Upper lobe of left lung (tissue), 6 donors: ENCODE measurements around the gene ORC2. TPM values are rescaled to one million over a fixed set of nuclear protein-coding genes. Genes with fewer than 3 reads are reported as not detected.
A peak's percentile ranks its signal among the peaks of the same experiment; 100 is the strongest.

Source experiments
- ATAC-seq, 2 donors: fragments of 200-7000 bp; cut with Tn5 transposase; one replicate each; pipeline ENCODE4 v1.9.1; 2022; ENCODE audit warnings: mild to moderate bottlenecking in 2 of 2, moderate library complexity in 2 of 2; ENCODE audit not compliant: low FRiP score in 2 of 2
- DNase-seq, 2 donors: peaks; one replicate each; pipeline ENCODE4 v3.0.0-alpha.2; 2019 to 2020
- H3K27ac ChIP-seq, 4 donors: fragments of 200-600 bp; sonication (generic); one replicate each; pipeline ENCODE4 v1.5.1; 2016 to 2019
- H3K27me3 ChIP-seq, 4 donors: fragments of 200-600 bp; sonication (generic); one replicate each; pipeline ENCODE4 v1.5.1; 2017 to 2019
- H3K36me3 ChIP-seq, 4 donors: fragments of 200-600 bp; sonication (generic); one replicate each; pipeline ENCODE4 v1.5.1; 2016 to 2019
- H3K4me1 ChIP-seq, 4 donors: fragments of 200-600 bp; sonication (generic); one replicate each; pipeline ENCODE4 v1.5.1; 2018 to 2019
- H3K4me3 ChIP-seq, 4 donors: fragments of 200-600 bp; sonication (generic); one replicate each; pipeline ENCODE4 v1.5.1; 2017 to 2019; ENCODE audit warnings: mild to moderate bottlenecking in 2 of 4, moderate library complexity in 1 of 4
- H3K9me3 ChIP-seq, 4 donors: fragments of 200-600 bp; sonication (generic); one replicate each; pipeline ENCODE4 v1.5.1; 2018 to 2019
- EP300 ChIP-seq, 4 donors: sonication (generic); formaldehyde crosslinking; IDR thresholded peaks; one replicate each; pipeline ENCODE4 v1.5.1; 2017; ENCODE audit warnings: antibody characterized with exemption in 4 of 4, control low read depth in 2 of 4
- POLR2A ChIP-seq, 4 donors: fragments of 450-650 bp; IDR thresholded peaks; one replicate each; pipeline ENCODE4 v1.5.1; 2016 to 2017; ENCODE audit warnings: antibody characterized with exemption in 4 of 4, mild to moderate bottlenecking in 2 of 4
- POLR2AphosphoS5 ChIP-seq, 2 donors: sonication (generic); formaldehyde crosslinking; IDR thresholded peaks; one replicate each; pipeline ENCODE4 v1.5.1; 2017; ENCODE audit warnings: antibody characterized with exemption in 2 of 2
- WGBS, 2 donors: methylation state at CpG; one replicate each; pipeline ENCODE4 v1.1.5; 2017 to 2018; 5-methylcytosine and 5-hydroxymethylcytosine counted together
- total RNA-seq, 6 donors: library from RNA; depleted of rRNA in 4 of 6; stranded (reverse); fragments of >200 nt in 4 of 6; gene quantifications; one replicate each; pipeline versions ENCODE4 v1.1.0 to v1.2.1, GENCODE V29; 2016 to 2021
- TF ChIP-seq, protein P1 (sequence below), 6 experiments: fragments of 450-650 bp in 4 of 6; fragments of 200-600 bp in 2 of 6; sonication (generic) in 2 of 6; IDR thresholded peaks; one replicate each; pipeline ENCODE4 v1.5.1; 2016 to 2019; ENCODE audit warnings: antibody characterized with exemption in 6 of 6
- donor health status: DM: no; HTN: no; CAD: no; lungs with moderate emphysema.
- donor health status: DM: no; HTN: yes; CAD: no; lungs with severe emphysema.

ORC2 gene
- total RNA-seq: 10 to 100 TPM; 14.1 to 31.4 (median 23.8) TPM

DNA sequence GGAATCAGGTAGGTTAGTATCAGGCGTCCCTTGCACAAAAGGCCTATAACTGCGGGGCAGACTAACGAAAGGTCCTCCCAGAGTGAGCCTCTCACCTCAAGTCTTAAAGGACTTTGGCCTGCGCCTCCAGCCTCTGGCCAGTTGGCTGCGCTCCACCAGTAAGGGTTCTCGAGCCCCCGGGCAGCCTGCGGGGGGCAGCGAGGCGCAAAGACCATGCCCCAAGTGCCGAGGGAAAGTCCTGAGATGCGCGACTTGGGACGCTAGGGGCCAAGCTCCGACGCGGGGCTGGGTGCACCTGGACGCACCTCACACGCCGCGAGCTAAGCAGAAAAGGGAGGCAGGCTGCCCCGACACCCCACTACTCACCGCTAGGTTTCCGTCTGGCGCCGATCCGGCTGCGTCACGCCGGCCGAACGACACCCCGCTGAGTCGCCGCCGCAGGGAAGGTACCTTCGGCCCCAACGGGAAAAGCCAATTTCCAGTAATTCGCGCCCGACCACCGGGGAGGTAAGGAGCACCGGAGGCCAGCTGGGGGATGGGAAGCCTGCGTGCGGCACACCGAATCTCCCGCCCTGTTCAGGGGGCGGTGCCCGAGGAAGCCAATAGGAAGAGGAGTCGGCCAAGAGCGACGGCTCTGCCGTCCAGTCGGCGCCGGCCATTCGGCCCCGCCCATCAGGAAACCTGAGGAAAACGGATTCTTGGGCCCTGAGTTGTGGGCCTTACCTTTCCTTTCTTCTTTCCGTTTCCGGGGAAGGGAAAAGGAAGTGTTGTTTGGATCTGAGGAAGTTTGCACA is at the start of gene ORC2:
Gene ORC2 (minus strand): TSS at position 537 of the 794 bp plus-strand sequence. CDS start 5,537 bp downstream, outside the sequence.
- peaks cover 16 to 44% (median 29%) of the 10 kb centered on the region in 4 donors for H3K4me1 ChIP-seq

GRCh38 chr2:201008296-201008829 is 44.9 kb upstream of the ORC2 start:
- no peaks in the 10 kb centered on the region for H3K4me1 ChIP-seq
- H3K4me3 ChIP-seq: no peak overlapping the region
- ATAC-seq (peak in 1 of 2 donors; percentile 80), DNase-seq (no peak)
- TF ChIP-seq EP300 (IDR thresholded peaks at IDR 0.05): no peak
- 69 to 89% methylated on average over 2 of the region's 2 CpGs for WGBS, 2 donors
- H3K36me3 ChIP-seq: peaks cover 0 to 56% (median 10%) of the 10 kb centered on the region in 4 donors
- H3K27ac ChIP-seq: peak overlapping the region in 1 of 4 donors; percentile 36
- no peaks in the 10 kb centered on the region for H3K9me3 ChIP-seq
- H3K27me3 ChIP-seq: no peaks in the 10 kb centered on the region

More for the DNA sequence above, at the start of gene ORC2:
- TF ChIP-seq EP300 (IDR thresholded peaks at IDR 0.05): peak in 1 of 4 donors; percentile 20
- TF ChIP-seq, protein P1, sequence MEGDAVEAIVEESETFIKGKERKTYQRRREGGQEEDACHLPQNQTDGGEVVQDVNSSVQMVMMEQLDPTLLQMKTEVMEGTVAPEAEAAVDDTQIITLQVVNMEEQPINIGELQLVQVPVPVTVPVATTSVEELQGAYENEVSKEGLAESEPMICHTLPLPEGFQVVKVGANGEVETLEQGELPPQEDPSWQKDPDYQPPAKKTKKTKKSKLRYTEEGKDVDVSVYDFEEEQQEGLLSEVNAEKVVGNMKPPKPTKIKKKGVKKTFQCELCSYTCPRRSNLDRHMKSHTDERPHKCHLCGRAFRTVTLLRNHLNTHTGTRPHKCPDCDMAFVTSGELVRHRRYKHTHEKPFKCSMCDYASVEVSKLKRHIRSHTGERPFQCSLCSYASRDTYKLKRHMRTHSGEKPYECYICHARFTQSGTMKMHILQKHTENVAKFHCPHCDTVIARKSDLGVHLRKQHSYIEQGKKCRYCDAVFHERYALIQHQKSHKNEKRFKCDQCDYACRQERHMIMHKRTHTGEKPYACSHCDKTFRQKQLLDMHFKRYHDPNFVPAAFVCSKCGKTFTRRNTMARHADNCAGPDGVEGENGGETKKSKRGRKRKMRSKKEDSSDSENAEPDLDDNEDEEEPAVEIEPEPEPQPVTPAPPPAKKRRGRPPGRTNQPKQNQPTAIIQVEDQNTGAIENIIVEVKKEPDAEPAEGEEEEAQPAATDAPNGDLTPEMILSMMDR (IDR thresholded peaks at IDR 0.05): peak; percentile 38 to 97 (median 88)
- TF ChIP-seq POLR2A (IDR thresholded peaks at IDR 0.05): peak in 3 of 4 donors; percentile 36 to 61 (median 47)
- TF ChIP-seq POLR2AphosphoS5 (IDR thresholded peaks at IDR 0.05): peak; percentile 44 to 66
- no peaks in the 10 kb centered on the region for H3K27me3 ChIP-seq
- H3K27ac ChIP-seq: peak within 1 kb of the TSS; percentile 90 to 94 (median 92)
- H3K9me3 ChIP-seq: no peaks in the 10 kb centered on the region
- peak; percentile 99 to 100 for ATAC-seq
- 0% methylated on average over 22 to 54 of the region's 61 CpGs for WGBS, 2 donors
- H3K36me3 ChIP-seq: no peaks in the 10 kb centered on the region
- DNase-seq: peak; percentile 92 to 98
- H3K4me3 ChIP-seq: peak within 1 kb of the TSS; percentile 77 to 95 (median 87)

GRCh38 chr2:201007584-201007998 is 44.1 kb upstream of the ORC2 start:
- DNase-seq (no peak), ATAC-seq (no peak)
- H3K4me3 ChIP-seq: no peak overlapping the region
- no peak overlapping the region for H3K27ac ChIP-seq
- H3K9me3 ChIP-seq: no peaks in the 10 kb centered on the region
- H3K27me3 ChIP-seq: no peaks in the 10 kb centered on the region
- 74 to 75% methylated on average over 3 of the region's 3 CpGs for WGBS, 2 donors
- no peak for TF ChIP-seq POLR2AphosphoS5 (IDR thresholded peaks at IDR 0.05)
- no peaks in the 10 kb centered on the region for H3K4me1 ChIP-seq
- H3K36me3 ChIP-seq: peaks cover 0 to 60% (median 10%) of the 10 kb centered on the region in 4 donors

DNA sequence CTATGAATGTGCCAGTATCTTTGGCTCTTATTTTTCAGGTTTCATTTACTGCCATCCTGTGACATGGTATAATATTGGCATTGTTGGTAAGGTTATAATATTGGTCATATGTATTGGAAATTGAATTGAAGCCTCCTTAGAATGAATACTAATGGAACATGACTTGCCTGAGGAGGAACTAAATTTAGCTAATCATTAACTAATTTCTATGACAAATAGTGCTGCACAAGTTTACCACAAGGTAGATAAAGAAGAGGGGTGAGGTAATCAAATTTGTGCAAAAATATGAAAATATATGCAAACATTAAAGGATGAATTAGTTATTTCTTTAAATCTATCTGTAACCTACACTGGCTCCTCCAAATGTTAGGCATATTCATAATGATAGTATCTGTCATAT is 43.2 kb upstream of the ORC2 start:
- Histone ChIP-seq H3K36me3 (peaks cover 0 to 60% (median 10%) of the 10 kb centered on the region in 4 donors), H3K27ac (no peak overlapping the region)
- ATAC-seq: no peak

GRCh38 chr2:201004370-201004769 is 40.9 kb upstream of the ORC2 start:
- Histone ChIP-seq H3K36me3 (peaks cover 0 to 65% (median 10%) of the 10 kb centered on the region in 4 donors), H3K27me3 (no peaks in the 10 kb centered on the region), H3K27ac (no peak overlapping the region), H3K9me3 (no peaks in the 10 kb centered on the region), H3K4me1 (no peaks in the 10 kb centered on the region), H3K4me3 (no peak overlapping the region)
- WGBS, 2 donors: 88 to 98% methylated on average over 3 of the region's 3 CpGs
- ATAC-seq (no peak), DNase-seq (no peak)
- TF ChIP-seq POLR2A (IDR thresholded peaks at IDR 0.05): no peak
- TF ChIP-seq EP300 (IDR thresholded peaks at IDR 0.05): no peak
- TF ChIP-seq, protein P1 (IDR thresholded peaks at IDR 0.05): no peak
- no peak for TF ChIP-seq POLR2AphosphoS5 (IDR thresholded peaks at IDR 0.05)

More for the DNA sequence above, 43.2 kb upstream of the ORC2 start:
- Histone ChIP-seq H3K4me3 (no peak overlapping the region), H3K9me3 (no peaks in the 10 kb centered on the region), H3K27me3 (no peaks in the 10 kb centered on the region), H3K4me1 (no peaks in the 10 kb centered on the region)
- DNase-seq: no peak
- no peak for TF ChIP-seq POLR2AphosphoS5 (IDR thresholded peaks at IDR 0.05)
- TF ChIP-seq, protein P1 (IDR thresholded peaks at IDR 0.05): no peak
- no peak for TF ChIP-seq EP300 (IDR thresholded peaks at IDR 0.05)
- TF ChIP-seq POLR2A (IDR thresholded peaks at IDR 0.05): no peak
